ENCODE results near the gene MEGF8.

The MEGF8 gene, protein sequence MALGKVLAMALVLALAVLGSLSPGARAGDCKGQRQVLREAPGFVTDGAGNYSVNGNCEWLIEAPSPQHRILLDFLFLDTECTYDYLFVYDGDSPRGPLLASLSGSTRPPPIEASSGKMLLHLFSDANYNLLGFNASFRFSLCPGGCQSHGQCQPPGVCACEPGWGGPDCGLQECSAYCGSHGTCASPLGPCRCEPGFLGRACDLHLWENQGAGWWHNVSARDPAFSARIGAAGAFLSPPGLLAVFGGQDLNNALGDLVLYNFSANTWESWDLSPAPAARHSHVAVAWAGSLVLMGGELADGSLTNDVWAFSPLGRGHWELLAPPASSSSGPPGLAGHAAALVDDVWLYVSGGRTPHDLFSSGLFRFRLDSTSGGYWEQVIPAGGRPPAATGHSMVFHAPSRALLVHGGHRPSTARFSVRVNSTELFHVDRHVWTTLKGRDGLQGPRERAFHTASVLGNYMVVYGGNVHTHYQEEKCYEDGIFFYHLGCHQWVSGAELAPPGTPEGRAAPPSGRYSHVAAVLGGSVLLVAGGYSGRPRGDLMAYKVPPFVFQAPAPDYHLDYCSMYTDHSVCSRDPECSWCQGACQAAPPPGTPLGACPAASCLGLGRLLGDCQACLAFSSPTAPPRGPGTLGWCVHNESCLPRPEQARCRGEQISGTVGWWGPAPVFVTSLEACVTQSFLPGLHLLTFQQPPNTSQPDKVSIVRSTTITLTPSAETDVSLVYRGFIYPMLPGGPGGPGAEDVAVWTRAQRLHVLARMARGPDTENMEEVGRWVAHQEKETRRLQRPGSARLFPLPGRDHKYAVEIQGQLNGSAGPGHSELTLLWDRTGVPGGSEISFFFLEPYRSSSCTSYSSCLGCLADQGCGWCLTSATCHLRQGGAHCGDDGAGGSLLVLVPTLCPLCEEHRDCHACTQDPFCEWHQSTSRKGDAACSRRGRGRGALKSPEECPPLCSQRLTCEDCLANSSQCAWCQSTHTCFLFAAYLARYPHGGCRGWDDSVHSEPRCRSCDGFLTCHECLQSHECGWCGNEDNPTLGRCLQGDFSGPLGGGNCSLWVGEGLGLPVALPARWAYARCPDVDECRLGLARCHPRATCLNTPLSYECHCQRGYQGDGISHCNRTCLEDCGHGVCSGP (N-terminal part only)

GRCh38 chr19:42325308-42325895, at the start of gene MEGF8:
TSS of gene MEGF8 (plus strand) at chr19:42325635. CDS start at chr19:42326244, 609 bp downstream.
- peaks cover 47% of the 10 kb centered on the region for H3K27me3 Mint-ChIP-seq
- peak within 1 kb of the TSS; percentile 83 for H3K4me3 Mint-ChIP-seq
- H3K9me3 Mint-ChIP-seq = no peaks in the 10 kb centered on the region
- intact Hi-C loops (cut with micrococcal nuclease) = loop anchor here (1.0 to 5.0 kb wide), 2 partner anchors 198 to 217 kb away; no protein-coding TSS in a partner anchor
- H3K4me1 Mint-ChIP-seq (ENCODE audit: low read depth) = peaks cover 28% of the 10 kb centered on the region
- H3K36me3 Mint-ChIP-seq (ENCODE audit: low read depth) = peaks cover 6% of the 10 kb centered on the region
- H3K27ac Mint-ChIP-seq = peak within 1 kb of the TSS; percentile 81

GRCh38 chr19:42276284-42276683, 49.2 kb upstream of the MEGF8 start:
- Mint-ChIP-seq H3K27ac (peak overlapping the region; percentile 28), H3K4me3 (peak overlapping the region; percentile 25), H3K36me3 (ENCODE audit: low read depth) (peaks cover 74% of the 10 kb centered on the region)

DNA sequence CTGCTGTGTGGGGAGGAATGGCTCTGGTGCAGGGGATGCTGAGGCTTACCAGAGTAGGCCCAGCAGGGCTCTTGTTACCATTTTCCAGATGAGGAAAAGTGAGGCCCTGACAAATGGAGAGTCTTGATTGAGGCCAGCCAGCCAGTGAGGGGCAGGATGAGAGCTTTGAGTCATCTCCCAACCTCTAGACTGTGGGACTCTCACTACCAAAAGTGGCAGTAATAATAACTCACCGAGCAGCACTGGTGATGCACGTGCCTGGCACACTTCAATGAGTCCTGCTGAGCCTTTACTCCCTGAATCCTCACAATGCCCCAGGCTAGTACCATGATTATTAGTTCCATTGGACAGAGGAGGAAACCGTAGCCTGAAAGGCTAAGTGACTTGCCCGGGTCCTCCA, 48.6 kb upstream of the MEGF8 start:
- no peaks in the 10 kb centered on the region for H3K27me3 Mint-ChIP-seq
- no peak overlapping the region for H3K27ac Mint-ChIP-seq
- intact Hi-C loops (cut with micrococcal nuclease) = no loop called here
- no peaks in the 10 kb centered on the region for H3K9me3 Mint-ChIP-seq
- H3K4me1 Mint-ChIP-seq (ENCODE audit: low read depth) = peaks cover 68% of the 10 kb centered on the region
- H3K4me3 Mint-ChIP-seq = no peak overlapping the region
- peaks cover 68% of the 10 kb centered on the region for H3K36me3 Mint-ChIP-seq (ENCODE audit: low read depth)

More at GRCh38 chr19:42276284-42276683, 49.2 kb upstream of the MEGF8 start:
- H3K27me3 Mint-ChIP-seq = no peaks in the 10 kb centered on the region
- H3K4me1 Mint-ChIP-seq (ENCODE audit: low read depth) = peaks cover 73% of the 10 kb centered on the region
- intact Hi-C loops (cut with micrococcal nuclease) = no loop called here
- no peaks in the 10 kb centered on the region for H3K9me3 Mint-ChIP-seq

DNA sequence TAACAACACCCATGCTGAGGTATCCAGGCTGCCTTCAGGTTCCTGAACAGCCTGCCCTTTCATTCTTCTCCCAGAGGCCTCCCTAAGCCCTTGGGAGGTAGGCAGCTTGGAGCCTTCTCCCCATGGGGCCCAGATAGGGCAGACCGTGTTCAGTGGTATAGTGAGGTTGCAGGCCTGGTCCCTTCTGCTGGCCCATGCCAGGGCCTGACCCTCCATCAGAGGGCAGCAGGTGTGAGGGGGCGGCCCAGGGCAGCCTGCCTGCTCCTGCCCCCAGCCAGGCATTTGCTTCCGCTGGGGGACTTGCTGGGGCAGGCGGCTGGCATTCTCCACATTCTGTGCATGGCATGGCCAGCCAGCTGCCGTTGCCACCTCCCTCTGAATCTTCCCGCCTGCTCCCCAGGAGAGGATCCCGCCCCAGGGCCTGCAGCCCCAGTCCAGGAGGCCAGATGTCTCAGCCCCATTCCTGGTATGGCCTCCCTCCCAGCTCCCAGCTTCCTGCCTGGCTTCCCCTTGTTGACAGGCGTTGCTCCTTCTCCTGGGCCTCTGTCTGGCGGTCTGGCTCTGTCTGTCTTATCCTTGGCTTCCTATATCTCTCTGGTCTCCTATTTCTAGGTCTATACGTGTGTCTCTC, 47.5 kb upstream of the MEGF8 start:
- peaks cover 57% of the 10 kb centered on the region for H3K36me3 Mint-ChIP-seq (ENCODE audit: low read depth)
- intact Hi-C loops (cut with micrococcal nuclease) = no loop called here
- H3K27me3 Mint-ChIP-seq = no peaks in the 10 kb centered on the region
- H3K4me1 Mint-ChIP-seq (ENCODE audit: low read depth) = peaks cover 62% of the 10 kb centered on the region
- peak overlapping the region; percentile 1 for H3K4me3 Mint-ChIP-seq
- H3K27ac Mint-ChIP-seq = no peak overlapping the region
- H3K9me3 Mint-ChIP-seq = no peaks in the 10 kb centered on the region

- H3K4me3 Mint-ChIP-seq = peak overlapping the region; percentile 1
- no peaks in the 10 kb centered on the region for H3K27me3 Mint-ChIP-seq
- peaks cover 57% of the 10 kb centered on the region for H3K4me1 Mint-ChIP-seq (ENCODE audit: low read depth)
- intact Hi-C loops (cut with micrococcal nuclease) = no loop called here
- H3K27ac Mint-ChIP-seq = no peak overlapping the region
- H3K9me3 Mint-ChIP-seq = no peaks in the 10 kb centered on the region
- H3K36me3 Mint-ChIP-seq (ENCODE audit: low read depth) = peaks cover 51% of the 10 kb centered on the region
These were observed 46.8 kb upstream of the MEGF8 start for GRCh38 chr19:42278452-42279154.

DNA sequence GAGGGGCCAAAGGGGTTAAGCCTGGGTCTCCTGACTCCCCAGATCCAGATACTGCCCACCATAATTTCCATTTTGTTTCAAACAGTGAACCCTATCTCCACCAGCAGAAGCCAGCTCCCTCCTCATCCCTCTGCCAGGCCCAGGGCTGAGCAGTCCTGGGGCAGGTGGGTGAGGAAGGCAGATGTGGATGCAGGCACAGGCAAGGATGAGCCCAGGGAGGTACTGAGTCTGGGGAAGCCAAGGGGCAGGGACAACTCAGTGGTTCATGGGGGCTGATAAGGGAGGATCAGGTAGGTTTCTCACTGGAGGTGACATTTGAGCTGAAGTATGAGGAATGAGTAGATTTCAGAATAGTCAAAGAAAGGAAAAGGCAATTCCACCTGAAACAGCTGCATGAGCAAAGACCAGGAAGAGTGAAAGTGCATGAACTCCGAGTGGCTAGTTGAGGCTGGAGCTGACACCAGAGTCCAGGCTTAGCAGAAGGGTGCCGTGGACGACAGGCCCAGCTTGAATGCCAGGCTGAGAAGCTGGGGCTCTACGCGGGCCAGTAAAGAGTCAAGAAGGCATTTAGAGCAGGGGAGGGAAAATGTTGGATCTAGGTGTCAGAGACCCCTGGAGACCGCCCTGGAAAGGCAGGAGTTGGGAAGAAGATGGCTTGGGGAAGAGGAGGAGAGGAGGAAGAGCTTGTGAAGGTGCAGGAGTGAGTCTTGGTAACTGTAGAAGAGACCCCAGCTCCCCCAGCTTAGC, 46.1 kb upstream of the MEGF8 start:
- H3K4me3 Mint-ChIP-seq = peak overlapping the region; percentile 80
- no peak overlapping the region for H3K27ac Mint-ChIP-seq
- H3K9me3 Mint-ChIP-seq = no peaks in the 10 kb centered on the region

GRCh38 chr19:42279902-42280814, 45.3 kb upstream of the MEGF8 start:
- Mint-ChIP-seq H3K4me3 (peak overlapping the region; percentile 80), H3K27me3 (no peaks in the 10 kb centered on the region), H3K27ac (no peak overlapping the region), H3K9me3 (no peaks in the 10 kb centered on the region), H3K36me3 (ENCODE audit: low read depth) (peaks cover 35% of the 10 kb centered on the region), H3K4me1 (ENCODE audit: low read depth) (peaks cover 49% of the 10 kb centered on the region)
- intact Hi-C loops (cut with micrococcal nuclease) = no loop called here

More for the DNA sequence above, 46.1 kb upstream of the MEGF8 start:
- peaks cover 50% of the 10 kb centered on the region for H3K4me1 Mint-ChIP-seq (ENCODE audit: low read depth)
- intact Hi-C loops (cut with micrococcal nuclease) = no loop called here
- no peaks in the 10 kb centered on the region for H3K27me3 Mint-ChIP-seq
- peaks cover 43% of the 10 kb centered on the region for H3K36me3 Mint-ChIP-seq (ENCODE audit: low read depth)

- H3K27me3 Mint-ChIP-seq = no peaks in the 10 kb centered on the region
- peaks cover 49% of the 10 kb centered on the region for H3K4me1 Mint-ChIP-seq (ENCODE audit: low read depth)
- intact Hi-C loops (cut with micrococcal nuclease) = no loop called here
- H3K27ac Mint-ChIP-seq = no peak overlapping the region
- peaks cover 30% of the 10 kb centered on the region for H3K36me3 Mint-ChIP-seq (ENCODE audit: low read depth)
- H3K9me3 Mint-ChIP-seq = no peaks in the 10 kb centered on the region
- H3K4me3 Mint-ChIP-seq = peak overlapping the region; percentile 80
These were observed 44.7 kb upstream of the MEGF8 start for GRCh38 chr19:42280815-42281145.

DNA sequence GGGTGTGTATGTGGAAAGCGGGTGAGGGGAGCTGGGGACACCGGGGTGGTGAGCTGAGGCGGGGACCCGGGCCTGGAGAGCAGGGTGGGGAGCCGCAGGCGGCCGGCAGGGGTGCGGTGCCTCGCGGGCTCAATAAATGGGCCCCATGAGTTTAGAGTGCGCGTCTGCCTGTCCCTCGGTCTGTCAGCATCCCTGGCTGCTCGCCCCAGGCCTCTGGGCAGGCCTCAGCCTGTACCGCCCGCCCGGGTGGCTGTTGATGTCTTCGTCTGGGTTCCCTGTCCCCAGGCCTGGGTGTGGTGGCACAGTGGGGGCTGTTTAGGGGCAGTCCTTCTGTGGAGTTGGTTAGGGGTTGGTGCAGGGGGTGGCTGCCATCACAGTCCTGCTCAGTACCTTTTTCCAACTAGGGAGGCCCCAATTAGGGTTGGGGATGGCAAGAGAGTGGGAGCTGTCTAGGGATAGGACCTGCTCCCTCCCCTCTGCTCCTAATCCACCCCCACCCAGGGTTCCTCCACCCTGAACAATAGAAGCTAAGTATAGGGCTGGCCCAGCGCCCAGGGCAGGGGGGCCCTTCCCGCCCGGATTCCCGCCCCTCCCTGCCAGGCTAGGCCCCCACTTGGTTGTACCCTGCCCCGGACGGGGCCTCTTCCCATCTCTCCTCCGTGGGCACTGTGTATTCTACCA, 44.1 kb upstream of the MEGF8 start:
- H3K27ac Mint-ChIP-seq = no peak overlapping the region
- H3K4me1 Mint-ChIP-seq (ENCODE audit: low read depth) = peaks cover 49% of the 10 kb centered on the region
- no peaks in the 10 kb centered on the region for H3K9me3 Mint-ChIP-seq
- H3K27me3 Mint-ChIP-seq = no peaks in the 10 kb centered on the region
- peak overlapping the region; percentile 80 for H3K4me3 Mint-ChIP-seq
- peaks cover 25% of the 10 kb centered on the region for H3K36me3 Mint-ChIP-seq (ENCODE audit: low read depth)
- intact Hi-C loops (cut with micrococcal nuclease) = no loop called here

GRCh38 chr19:42281827-42282762, 43.3 kb upstream of the MEGF8 start:
- intact Hi-C loops (cut with micrococcal nuclease) = loop anchor here (2.0 kb wide), 2 partner anchors 13 to 39 kb away; partner anchors contain the start of genes CIC and GSK3A
- peak overlapping the region; percentile 44 for H3K4me3 Mint-ChIP-seq
- no peaks in the 10 kb centered on the region for H3K9me3 Mint-ChIP-seq
- peaks cover 53% of the 10 kb centered on the region for H3K4me1 Mint-ChIP-seq (ENCODE audit: low read depth)
- no peaks in the 10 kb centered on the region for H3K27me3 Mint-ChIP-seq
- H3K27ac Mint-ChIP-seq = no peak overlapping the region
- peaks cover 28% of the 10 kb centered on the region for H3K36me3 Mint-ChIP-seq (ENCODE audit: low read depth)
